Measurements from ENCODE around the gene HOXC4. TPM values are rescaled to one million over a fixed set of nuclear protein-coding genes. Genes with fewer than 3 reads are reported as not detected.
A peak's percentile ranks its signal among the peaks of the same experiment; 100 is the strongest.

The HOXC4 gene
- total RNA-seq, 2 donors from 2014 or later, result 0.20 TPM; not detected in 1

DNA sequence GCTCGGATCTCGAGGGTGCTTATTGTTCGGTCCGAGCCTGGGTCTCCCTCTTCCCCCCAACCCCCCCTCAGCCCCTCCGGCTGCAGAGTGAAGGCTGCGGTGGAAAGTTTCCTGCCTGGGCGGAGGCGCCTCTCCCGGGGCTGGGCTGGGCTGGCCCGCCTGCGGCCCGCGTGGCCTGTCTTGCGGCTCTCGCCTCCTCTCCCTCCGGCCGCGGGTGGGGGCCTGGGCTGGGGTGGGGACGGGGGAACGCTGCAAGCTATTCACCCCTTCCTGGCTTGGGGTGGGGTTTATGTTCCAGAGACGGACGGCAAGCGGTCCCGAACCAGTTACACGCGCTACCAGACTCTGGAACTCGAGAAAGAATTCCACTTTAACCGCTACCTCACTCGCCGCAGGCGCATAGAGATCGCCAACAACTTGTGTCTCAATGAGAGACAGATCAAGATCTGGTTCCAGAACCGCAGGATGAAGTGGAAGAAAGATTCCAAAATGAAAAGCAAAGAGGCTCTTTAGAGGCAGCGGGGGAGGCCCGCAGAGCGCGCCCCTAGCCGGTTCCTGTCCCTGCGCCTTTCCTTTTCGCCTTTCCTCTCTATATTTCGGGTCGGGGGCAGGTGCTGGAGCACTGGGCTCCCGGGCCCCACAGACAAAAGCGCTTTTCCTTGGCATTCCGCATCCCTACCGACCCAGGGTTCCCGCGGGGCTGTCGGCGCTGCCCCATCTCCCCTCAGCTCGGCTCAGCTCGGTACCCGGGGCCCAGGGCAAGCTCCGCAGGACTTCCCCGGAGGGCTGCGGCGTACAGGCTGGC lies 19.5 kb upstream of the HOXC4 start:
- H3K27me3 ChIP-seq, result peaks cover 36 to 53% of the 10 kb centered on the region in 2 donors
- H3K36me3 ChIP-seq, result no peaks in the 10 kb centered on the region
- no peak for DNase-seq (ENCODE audit: low spot score)
- H3K27ac ChIP-seq, result no peak overlapping the region
- H3K4me3 ChIP-seq, result peak overlapping the region in 1 of 2 donors; percentile 40
- peaks cover 0 to 6% of the 10 kb centered on the region in 2 donors for H3K9me3 ChIP-seq
- peaks cover 0 to 34% of the 10 kb centered on the region in 2 donors for H3K4me1 ChIP-seq
- TF ChIP-seq, protein P1, sequence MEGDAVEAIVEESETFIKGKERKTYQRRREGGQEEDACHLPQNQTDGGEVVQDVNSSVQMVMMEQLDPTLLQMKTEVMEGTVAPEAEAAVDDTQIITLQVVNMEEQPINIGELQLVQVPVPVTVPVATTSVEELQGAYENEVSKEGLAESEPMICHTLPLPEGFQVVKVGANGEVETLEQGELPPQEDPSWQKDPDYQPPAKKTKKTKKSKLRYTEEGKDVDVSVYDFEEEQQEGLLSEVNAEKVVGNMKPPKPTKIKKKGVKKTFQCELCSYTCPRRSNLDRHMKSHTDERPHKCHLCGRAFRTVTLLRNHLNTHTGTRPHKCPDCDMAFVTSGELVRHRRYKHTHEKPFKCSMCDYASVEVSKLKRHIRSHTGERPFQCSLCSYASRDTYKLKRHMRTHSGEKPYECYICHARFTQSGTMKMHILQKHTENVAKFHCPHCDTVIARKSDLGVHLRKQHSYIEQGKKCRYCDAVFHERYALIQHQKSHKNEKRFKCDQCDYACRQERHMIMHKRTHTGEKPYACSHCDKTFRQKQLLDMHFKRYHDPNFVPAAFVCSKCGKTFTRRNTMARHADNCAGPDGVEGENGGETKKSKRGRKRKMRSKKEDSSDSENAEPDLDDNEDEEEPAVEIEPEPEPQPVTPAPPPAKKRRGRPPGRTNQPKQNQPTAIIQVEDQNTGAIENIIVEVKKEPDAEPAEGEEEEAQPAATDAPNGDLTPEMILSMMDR (IDR thresholded peaks at IDR 0.05), result no peak

DNA sequence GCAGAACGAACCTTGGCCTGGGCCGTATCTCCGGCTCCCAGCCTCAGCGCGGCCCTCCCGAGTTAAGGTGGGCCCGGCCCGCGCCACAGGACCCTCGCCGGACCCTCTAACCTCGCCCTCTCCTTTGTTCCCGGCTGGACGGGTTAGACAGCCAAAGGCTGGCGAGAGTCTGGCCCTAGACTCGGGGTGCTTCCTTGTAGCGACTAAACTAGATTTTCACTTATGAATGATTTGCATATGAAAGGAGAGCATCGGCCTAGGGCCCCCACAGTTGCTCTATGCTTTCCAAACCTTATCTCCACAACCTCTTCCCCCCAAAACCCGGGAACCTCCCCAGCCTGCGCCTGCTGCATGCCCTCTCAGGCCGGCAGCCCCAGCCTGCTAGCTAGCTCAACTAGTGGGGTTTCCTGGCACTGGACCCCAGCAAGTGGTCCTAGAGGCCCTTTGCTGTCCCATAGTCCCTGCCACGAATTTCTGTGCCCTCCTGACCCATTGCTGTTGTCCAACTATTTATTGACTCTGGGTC lies 18.8 kb upstream of the HOXC4 start:
- H3K27ac ChIP-seq, result no peak overlapping the region
- TF ChIP-seq, protein P1 (IDR thresholded peaks at IDR 0.05), result no peak
- DNase-seq (ENCODE audit: low spot score), result no peak
- no peak overlapping the region for H3K4me3 ChIP-seq
- no peaks in the 10 kb centered on the region for H3K36me3 ChIP-seq
- peaks cover 0 to 6% of the 10 kb centered on the region in 2 donors for H3K9me3 ChIP-seq
- H3K4me1 ChIP-seq, result peaks cover 0 to 30% of the 10 kb centered on the region in 2 donors
- peaks cover 30 to 51% of the 10 kb centered on the region in 2 donors for H3K27me3 ChIP-seq

DNA sequence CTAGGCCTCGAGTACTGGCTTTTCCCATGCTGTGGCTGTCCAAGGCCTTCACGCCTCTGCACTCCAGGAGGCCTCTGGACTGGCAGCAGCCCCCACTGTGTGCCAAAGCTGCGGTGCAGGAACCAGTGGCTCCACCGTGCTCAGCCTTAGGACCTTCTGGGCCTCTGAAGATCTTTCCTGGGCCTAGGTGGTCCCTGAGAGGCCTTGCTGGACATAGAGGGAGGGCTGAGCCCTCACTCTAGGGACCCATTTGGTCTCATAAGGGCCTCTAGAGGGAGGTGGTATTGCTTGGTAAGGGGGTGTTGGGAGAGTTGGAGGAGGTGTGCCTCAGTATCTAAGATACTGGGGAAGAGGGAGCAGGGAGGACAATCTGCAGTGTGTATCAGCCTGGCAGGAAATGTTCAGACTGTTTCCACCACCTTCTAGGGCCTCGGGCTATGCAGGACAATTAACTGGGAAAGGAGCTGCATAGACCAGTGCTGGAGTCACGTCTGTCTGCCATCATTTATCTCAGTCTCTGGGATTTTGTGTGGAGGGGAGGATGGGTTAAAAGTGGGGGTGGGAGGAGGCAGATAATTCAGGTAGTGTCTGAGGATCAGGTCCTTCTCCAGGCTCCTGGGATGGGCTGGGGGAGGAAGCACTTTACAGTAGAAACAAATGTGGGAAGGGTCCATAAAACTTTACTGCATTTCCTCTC lies 17.9 kb upstream of the HOXC4 start:
- Histone ChIP-seq H3K4me3 (no peak overlapping the region), H3K27me3 (peaks cover 23 to 45% of the 10 kb centered on the region in 2 donors), H3K27ac (no peak overlapping the region), H3K36me3 (no peaks in the 10 kb centered on the region), H3K4me1 (peaks cover 0 to 24% of the 10 kb centered on the region in 2 donors), H3K9me3 (peaks cover 0 to 6% of the 10 kb centered on the region in 2 donors)
- DNase-seq (ENCODE audit: low spot score), result no peak
- TF ChIP-seq, protein P1 (IDR thresholded peaks at IDR 0.05), result no peak

DNA sequence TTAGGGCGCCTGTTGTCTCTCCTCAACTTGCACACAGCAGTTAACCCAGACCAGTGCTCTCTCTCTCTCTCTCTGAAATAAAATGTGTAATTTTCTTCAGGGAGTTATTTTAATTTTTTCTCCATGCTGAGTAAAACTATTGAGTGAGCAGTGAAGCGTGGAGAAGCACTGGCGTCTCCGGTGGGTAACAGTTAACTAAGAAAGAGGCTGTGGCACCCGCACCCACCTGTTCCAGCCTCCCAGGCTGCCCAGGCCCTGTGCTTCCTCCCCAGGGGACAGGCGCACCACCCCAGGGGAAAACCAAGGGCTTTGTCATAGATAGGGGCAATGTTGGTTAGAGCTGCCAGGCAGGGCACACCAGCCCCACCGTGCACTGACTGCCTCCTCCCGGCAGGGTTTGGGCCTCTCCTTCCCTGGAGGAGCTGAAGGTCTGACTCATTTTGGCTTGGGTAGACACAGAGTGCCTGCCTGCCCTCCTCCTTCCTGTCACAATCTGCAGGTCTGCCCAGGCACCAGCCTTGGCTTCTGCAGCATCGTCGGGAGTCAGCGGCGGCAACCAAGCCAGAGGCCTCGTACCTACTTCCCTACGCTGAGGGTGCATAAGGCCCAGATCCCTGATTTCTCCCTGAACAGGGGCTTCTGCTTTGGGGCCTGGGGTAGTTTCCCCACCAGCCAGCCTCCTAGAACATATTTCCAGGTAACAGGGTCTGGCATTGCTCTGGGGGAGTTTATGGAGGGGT lies 16.8 kb upstream of the HOXC4 start:
- no peak overlapping the region for H3K27ac ChIP-seq

More for the DNA sequence above, 16.8 kb upstream of the HOXC4 start:
- Histone ChIP-seq H3K27me3 (peaks cover 13 to 36% of the 10 kb centered on the region in 2 donors), H3K4me3 (no peak overlapping the region), H3K4me1 (peaks cover 0 to 16% of the 10 kb centered on the region in 2 donors), H3K9me3 (peaks cover 0 to 6% of the 10 kb centered on the region in 2 donors), H3K36me3 (no peaks in the 10 kb centered on the region)
- TF ChIP-seq, protein P1 (IDR thresholded peaks at IDR 0.05), result no peak
- DNase-seq (ENCODE audit: low spot score), result no peak

All from right atrium auricular region (tissue), 2 donors.